ENCODE measurements around the gene CNTD1. TPM values are rescaled to one million over a fixed set of nuclear protein-coding genes. Genes with fewer than 3 reads are reported as not detected.

CNTD1 gene
- total RNA-seq, 1 donor from 2014 or later: not detected

- H3K4me3 ChIP-seq (ENCODE audit: low read depth, low read length): no peak overlapping the region
- TF ChIP-seq CTCF (conservative IDR thresholded peaks at IDR 0.05; ENCODE audit: low read depth, low read length): peak; percentile 100
- DNase-seq (ENCODE audit: low read depth): no peak
Measured at GRCh38 chr17:42843358-42843934, 44.8 kb downstream of the CNTD1 start.

- H3K4me3 ChIP-seq (ENCODE audit: low read depth, low read length): no peak within 1 kb of the TSS
- DNase-seq (ENCODE audit: low read depth): no peak
- no peak for TF ChIP-seq CTCF (conservative IDR thresholded peaks at IDR 0.05; ENCODE audit: low read depth, low read length)
Measured at GRCh38 chr17:42844271-42844670, 45.6 kb downstream of the CNTD1 start, which contains the start of gene AOC2. Gene AOC2 (plus strand): TSS chr17:42844580. CDS start chr17:42844627, 47 bp downstream.

DNA sequence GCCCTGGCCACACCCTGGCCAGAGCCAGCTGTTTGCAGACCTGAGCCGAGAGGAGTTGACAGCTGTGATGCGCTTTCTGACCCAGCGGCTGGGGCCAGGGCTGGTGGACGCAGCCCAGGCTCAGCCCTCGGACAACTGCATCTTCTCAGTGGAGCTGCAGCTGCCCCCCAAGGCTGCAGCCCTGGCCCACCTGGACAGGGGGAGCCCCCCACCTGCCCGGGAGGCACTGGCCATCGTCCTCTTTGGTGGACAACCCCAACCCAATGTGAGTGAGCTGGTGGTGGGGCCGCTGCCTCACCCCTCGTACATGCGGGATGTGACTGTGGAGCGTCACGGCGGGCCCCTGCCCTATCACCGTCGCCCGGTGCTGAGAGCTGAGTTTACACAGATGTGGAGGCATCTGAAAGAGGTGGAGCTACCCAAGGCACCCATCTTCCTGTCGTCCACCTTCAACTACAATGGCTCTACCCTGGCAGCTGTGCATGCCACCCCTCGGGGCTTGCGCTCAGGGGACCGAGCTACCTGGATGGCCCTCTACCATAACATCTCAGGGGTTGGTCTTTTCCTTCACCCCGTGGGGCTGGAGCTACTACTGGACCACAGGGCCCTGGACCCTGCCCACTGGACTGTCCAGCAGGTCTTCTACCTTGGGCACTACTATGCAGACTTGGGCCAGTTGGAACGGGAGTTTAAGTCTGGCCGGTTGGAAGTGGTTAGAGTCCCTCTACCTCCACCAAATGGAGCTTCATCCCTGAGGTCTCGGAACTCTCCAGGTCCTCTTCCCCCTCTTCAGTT, 46.3 kb downstream of the CNTD1 start:
- no peak for TF ChIP-seq CTCF (conservative IDR thresholded peaks at IDR 0.05; ENCODE audit: low read depth, low read length)
- no peak for DNase-seq (ENCODE audit: low read depth)
- H3K4me3 ChIP-seq (ENCODE audit: low read depth, low read length): no peak overlapping the region

DNA sequence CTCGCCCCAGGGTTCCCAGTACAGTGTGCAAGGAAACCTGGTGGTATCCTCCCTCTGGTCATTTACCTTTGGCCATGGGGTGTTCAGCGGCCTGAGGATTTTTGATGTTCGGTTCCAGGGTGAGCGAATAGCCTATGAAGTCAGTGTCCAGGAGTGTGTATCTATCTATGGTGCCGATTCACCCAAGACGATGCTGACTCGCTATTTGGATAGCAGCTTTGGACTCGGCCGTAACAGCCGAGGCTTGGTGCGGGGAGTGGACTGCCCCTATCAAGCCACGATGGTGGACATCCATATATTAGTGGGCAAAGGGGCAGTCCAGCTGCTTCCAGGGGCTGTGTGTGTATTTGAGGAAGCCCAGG, 46.9 kb downstream of the CNTD1 start:
- no peak overlapping the region for H3K4me3 ChIP-seq (ENCODE audit: low read depth, low read length)
- no peak for TF ChIP-seq CTCF (conservative IDR thresholded peaks at IDR 0.05; ENCODE audit: low read depth, low read length)
- DNase-seq (ENCODE audit: low read depth): no peak

GRCh38 chr17:42845918-42846593, 47.4 kb downstream of the CNTD1 start:
- H3K4me3 ChIP-seq (ENCODE audit: low read depth, low read length): no peak overlapping the region
- TF ChIP-seq CTCF (conservative IDR thresholded peaks at IDR 0.05; ENCODE audit: low read depth, low read length): no peak
- no peak for DNase-seq (ENCODE audit: low read depth)

- no peak for DNase-seq (ENCODE audit: low read depth)
- TF ChIP-seq CTCF (conservative IDR thresholded peaks at IDR 0.05; ENCODE audit: low read depth, low read length): no peak
Measured at GRCh38 chr17:42846594-42847280, 48.1 kb downstream of the CNTD1 start.

More at GRCh38 chr17:42846594-42847280, 48.1 kb downstream of the CNTD1 start:
- no peak overlapping the region for H3K4me3 ChIP-seq (ENCODE audit: low read depth, low read length)

Measured in epithelial cell of proximal tubule (primary cell).